Stimulated activated CD8-positive, alpha-beta memory T cell treated with anti-CD3 and anti-CD28 coated beads, Interleukin-12 subunit alpha, Interleukin-12 subunit beta, amount 100 ng/mL, for 1 hour (primary cell): Measurements from ENCODE around the gene SRR.

ENCODE experiments used
- DNase-seq: peaks from one replicate; pipeline ENCODE4 v3.0.0-alpha.2; 2020; ENCODE audit warnings: low read depth

SRR gene

DNA sequence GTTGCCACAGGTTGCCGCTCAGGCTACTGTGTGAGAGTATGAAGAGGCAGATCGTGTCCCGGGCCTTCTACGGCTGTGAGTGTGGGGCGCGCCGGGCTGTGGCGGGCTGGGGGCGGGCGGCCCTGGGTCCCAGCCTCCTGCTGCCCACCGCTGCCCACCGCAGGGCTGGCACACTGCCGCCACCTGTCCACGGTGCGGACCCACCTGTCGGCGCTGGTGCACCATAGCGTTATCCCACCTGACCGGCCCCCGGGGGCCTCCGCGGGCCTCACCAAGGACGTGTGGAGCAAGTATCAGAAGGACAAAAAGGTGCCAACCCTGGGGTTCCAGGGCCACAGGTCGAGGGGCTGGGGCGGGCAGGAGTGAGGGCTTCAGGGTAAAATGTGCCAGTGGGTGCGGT is 68.4 kb downstream of the SRR start:
- DNase-seq, result no peak

- no peak for DNase-seq
Measured at GRCh38 chr17:2372681-2373080, 68.9 kb downstream of the SRR start.

- DNase-seq, result no peak
Measured at GRCh38 chr17:2373179-2373578, 69.4 kb downstream of the SRR start.
